PC-9 (cell line): Measurements from ENCODE around the gene RRP1.

Experiments
- EZH2 ChIP-seq: fragments of 200-600 bp; sonication (generic); IDR thresholded peaks from 2 replicates; pipeline ENCODE4 v1.8.0; 2017; ENCODE audit warnings: antibody characterized with exemption, low read depth
- TF ChIP-seq, protein P1 (sequence below): fragments of 200-600 bp; sonication (generic); conservative IDR thresholded peaks from 2 replicates; pipeline ENCODE4 v1.6.1; 2017; ENCODE audit warnings: mixed run types, antibody characterized with exemption, mild to moderate bottlenecking, moderate library complexity

DNA sequence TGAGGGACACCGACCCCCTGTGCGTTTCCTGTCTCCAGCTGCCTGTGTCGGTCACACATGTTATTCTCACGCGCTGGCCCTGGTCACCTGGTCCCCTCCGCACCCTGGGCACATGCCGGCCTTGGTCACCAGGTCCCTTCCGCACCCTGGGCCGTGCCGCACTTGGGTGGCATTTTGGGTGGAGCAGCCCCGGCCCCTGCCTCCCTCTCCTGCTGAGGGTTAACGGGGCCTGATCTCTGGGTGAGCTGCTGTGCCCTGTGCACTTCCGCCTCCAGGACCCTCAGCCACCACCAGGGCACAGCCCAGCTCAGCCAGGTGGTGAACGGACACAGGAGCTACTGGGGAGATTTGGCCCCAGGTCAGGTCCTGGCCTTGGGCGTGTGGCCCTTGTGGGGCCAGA is 26.6 kb downstream of the RRP1 start:
- TF ChIP-seq, protein P1, sequence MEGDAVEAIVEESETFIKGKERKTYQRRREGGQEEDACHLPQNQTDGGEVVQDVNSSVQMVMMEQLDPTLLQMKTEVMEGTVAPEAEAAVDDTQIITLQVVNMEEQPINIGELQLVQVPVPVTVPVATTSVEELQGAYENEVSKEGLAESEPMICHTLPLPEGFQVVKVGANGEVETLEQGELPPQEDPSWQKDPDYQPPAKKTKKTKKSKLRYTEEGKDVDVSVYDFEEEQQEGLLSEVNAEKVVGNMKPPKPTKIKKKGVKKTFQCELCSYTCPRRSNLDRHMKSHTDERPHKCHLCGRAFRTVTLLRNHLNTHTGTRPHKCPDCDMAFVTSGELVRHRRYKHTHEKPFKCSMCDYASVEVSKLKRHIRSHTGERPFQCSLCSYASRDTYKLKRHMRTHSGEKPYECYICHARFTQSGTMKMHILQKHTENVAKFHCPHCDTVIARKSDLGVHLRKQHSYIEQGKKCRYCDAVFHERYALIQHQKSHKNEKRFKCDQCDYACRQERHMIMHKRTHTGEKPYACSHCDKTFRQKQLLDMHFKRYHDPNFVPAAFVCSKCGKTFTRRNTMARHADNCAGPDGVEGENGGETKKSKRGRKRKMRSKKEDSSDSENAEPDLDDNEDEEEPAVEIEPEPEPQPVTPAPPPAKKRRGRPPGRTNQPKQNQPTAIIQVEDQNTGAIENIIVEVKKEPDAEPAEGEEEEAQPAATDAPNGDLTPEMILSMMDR = no peak
- TF ChIP-seq EZH2 = no peak
